HL-60 (cell line): ENCODE measurements around the gene OR7D2.

Source experiments
- CTCF ChIP-seq: IDR thresholded peaks from one replicate; pipeline ENCODE4 v1.5.1; 2011; ENCODE audit warnings: low read length, control low read depth, inconsistent platforms; ENCODE audit not compliant: insufficient read depth
- POLR2AphosphoS5 ChIP-seq: IDR thresholded peaks from 2 replicates; pipeline ENCODE4 v1.6.1; 2012; ENCODE audit warnings: low read depth
- REST ChIP-seq: IDR thresholded peaks from 2 replicates; pipeline ENCODE4 v1.6.1; 2012; ENCODE audit warnings: low read depth; ENCODE audit not compliant: insufficient replicate concordance
- SPI1 ChIP-seq: IDR thresholded peaks from 2 replicates; pipeline ENCODE4 v1.6.1; 2012; ENCODE audit warnings: low read depth, mild to moderate bottlenecking, borderline replicate concordance

GRCh38 chr19:9165261-9165660 lies 13.5 kb upstream of the OR7D2 start:
- TF ChIP-seq REST (no peak), CTCF (no peak), POLR2AphosphoS5 (no peak), SPI1 (no peak)
